ENCODE results near the gene STXBP5L. TPM values are rescaled to one million over a fixed set of nuclear protein-coding genes. Genes with fewer than 3 reads are reported as not detected.

STXBP5L gene
- total RNA-seq, 4 donors from 2014 or later: not detected

DNA sequence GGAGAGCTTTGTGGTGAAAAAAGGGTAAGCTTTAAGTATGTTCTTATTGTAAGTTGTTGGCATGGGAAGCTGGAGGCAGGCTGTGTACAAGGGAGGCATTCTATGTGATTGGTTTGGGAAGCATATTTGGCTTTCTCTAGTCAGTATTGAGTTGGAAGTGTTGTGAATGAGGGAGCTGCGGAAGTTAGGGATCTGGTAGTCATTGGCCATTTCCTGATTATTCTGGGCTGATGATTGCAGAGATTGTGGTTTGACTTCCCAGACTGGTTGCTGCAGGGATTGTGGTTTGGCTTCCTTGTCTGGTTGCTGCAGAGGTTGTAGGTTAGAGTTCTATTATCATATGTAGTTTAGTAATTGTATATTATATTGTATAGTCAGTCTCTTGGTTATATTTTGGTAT is 21.0 kb downstream of the STXBP5L start:
- DNase-seq (ENCODE audit: low spot score) (no peak), ATAC-seq (ENCODE audit: low FRiP score) (no peak)
- TF ChIP-seq, protein P1, sequence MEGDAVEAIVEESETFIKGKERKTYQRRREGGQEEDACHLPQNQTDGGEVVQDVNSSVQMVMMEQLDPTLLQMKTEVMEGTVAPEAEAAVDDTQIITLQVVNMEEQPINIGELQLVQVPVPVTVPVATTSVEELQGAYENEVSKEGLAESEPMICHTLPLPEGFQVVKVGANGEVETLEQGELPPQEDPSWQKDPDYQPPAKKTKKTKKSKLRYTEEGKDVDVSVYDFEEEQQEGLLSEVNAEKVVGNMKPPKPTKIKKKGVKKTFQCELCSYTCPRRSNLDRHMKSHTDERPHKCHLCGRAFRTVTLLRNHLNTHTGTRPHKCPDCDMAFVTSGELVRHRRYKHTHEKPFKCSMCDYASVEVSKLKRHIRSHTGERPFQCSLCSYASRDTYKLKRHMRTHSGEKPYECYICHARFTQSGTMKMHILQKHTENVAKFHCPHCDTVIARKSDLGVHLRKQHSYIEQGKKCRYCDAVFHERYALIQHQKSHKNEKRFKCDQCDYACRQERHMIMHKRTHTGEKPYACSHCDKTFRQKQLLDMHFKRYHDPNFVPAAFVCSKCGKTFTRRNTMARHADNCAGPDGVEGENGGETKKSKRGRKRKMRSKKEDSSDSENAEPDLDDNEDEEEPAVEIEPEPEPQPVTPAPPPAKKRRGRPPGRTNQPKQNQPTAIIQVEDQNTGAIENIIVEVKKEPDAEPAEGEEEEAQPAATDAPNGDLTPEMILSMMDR (IDR thresholded peaks at IDR 0.05): no peak

DNA sequence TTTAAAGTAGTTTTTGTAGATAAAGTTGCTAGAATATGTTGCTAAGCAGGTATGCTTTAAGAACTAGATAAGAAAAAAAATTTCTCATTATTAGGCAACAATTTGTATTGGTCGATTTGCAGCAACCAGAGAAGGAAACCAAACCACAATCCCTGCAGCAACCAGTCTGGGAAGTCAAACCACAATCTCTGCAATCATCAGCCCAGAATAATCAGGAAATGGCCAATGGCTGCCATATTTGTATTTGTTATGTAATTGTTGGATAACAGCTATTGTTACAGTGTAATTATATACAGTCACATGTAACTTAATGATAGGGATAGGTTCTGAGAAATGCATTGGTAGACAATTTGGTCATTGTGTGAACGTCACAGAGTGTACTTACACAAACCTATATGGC is 23.6 kb downstream of the STXBP5L start:
- DNase-seq (ENCODE audit: low spot score) (no peak), ATAC-seq (ENCODE audit: low FRiP score) (no peak)
- TF ChIP-seq, protein P1 (IDR thresholded peaks at IDR 0.05): no peak

DNA sequence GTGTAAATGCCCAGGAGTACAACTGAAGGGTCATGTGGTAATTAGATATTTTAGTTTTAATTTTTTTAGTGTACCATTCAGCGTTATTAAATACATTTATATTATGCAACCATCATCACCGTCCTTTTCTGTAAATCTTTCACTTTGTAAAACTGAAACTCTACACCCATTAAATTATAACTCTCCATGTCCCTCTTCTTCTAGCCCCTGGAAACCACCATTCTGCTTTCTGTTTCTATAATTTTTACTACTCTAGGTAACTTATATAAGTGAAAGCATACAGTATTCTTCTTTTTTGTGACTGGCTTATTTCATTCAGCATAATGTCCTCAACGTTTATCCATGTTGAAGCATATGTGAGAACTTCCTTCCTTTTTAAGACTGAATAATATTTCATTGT is 48.1 kb downstream of the STXBP5L start:
- no peak for DNase-seq (ENCODE audit: low spot score)
- TF ChIP-seq, protein P1 (IDR thresholded peaks at IDR 0.05): no peak
- ATAC-seq (ENCODE audit: low FRiP score): no peak

DNA sequence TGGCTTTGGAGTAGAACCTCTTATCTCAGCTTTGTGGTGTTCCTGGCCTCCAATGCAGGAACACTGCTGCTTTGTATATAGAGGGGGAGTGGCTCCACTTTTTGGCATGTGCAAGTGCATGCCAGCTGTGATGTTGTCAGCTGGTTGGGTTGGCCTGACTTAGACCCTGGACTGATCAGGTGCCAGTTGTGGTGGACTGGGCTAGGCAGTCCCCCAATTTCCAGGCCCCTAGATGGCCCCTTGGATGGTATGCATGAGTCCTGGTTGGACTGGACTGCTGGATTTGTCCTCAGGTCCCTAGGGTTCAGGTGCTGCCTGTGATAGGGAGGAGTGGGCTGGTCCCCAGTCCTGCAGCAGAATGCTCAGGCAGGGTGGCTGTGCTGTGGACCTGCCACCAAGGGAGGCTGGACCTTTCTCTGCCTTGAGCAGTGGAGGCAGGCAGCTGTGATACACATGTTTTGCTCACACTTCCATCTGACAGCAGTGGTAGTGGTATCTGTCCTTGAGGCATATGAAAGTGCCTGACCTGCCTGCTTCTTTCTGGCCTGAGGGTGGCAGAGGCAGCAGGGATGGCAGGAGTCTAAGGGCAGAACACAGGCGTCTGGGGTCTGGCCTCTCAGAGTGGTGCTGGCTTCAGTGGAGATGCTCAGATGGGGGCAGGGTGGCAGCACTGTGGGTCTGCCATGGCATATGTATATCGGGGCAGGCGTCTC is 74.8 kb downstream of the STXBP5L start:
- no peak for DNase-seq (ENCODE audit: low spot score)
- ATAC-seq (ENCODE audit: low FRiP score): no peak
- TF ChIP-seq, protein P1 (IDR thresholded peaks at IDR 0.05): no peak

DNA sequence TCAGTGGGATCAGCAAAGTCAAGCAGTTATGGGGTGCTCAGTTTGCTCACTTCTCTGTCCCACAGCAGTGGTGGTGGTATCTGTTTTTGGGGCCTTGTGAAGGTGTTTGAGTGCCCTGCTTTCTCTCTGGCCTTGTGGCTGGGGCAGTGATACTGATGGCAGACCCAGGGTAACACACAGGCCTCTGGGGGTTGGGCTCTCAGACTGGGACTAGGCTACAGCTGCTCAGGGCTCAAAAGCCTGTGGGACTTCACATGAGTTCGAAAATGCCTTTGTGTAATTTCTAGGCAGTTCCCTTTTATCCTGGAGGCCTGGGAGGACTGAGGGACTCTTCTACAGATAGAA is 75.3 kb downstream of the STXBP5L start:
- ATAC-seq (ENCODE audit: low FRiP score) (no peak), DNase-seq (ENCODE audit: low spot score) (no peak)
- TF ChIP-seq, protein P1 (IDR thresholded peaks at IDR 0.05): no peak

DNA sequence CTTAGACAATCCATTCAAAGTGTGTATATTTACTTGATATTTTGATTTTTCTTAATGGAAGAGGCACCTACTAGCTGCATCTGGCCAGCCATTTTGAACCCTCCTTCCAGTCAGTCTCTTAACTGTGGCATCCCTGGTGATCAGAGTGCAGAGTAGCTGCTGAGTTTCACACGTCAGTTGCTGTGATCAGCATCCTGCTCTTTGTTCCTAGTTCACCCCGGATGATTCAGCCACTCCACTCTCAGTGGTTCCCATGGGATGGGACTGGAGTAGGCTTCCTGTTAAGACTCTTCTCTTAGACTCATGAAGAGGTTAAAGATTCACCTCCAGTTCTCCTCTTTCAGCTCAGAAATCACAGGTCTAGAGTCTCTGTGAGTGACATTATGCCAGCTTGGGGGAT is 75.8 kb downstream of the STXBP5L start:
- TF ChIP-seq, protein P1 (IDR thresholded peaks at IDR 0.05): no peak
- ATAC-seq (ENCODE audit: low FRiP score) (no peak), DNase-seq (ENCODE audit: low spot score) (no peak)

DNA sequence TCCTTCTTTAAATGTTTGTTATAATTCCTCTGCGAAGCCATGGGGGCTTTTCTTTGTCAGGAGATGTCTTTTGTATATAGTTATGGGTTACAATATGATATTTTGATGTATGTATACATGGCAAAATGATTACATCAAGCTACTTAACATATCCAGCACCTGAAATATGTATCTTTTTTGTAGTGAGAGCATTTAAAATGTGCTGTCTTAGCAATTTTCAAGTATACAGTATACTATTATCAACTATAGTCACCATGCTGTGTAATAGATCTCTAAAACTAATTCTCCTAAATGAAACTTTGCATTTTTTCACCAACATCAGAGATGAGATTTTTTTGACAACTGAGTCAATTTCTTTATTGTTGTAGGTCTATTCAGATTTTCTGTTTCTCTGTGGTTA is 77.2 kb downstream of the STXBP5L start:
- DNase-seq (ENCODE audit: low spot score) (no peak), ATAC-seq (ENCODE audit: low FRiP score) (no peak)
- TF ChIP-seq, protein P1 (IDR thresholded peaks at IDR 0.05): no peak

Data from omental fat pad (tissue), 4 donors.